ENCODE measurements around the gene UNK. TPM values are rescaled to one million over a fixed set of nuclear protein-coding genes. Genes with fewer than 3 reads are reported as not detected.

The UNK gene
- total RNA-seq, 1 experiment from 2014 or later, result 32.1 TPM

GRCh38 chr17:75783803-75784472 is 668 bp upstream of the UNK start:
- in situ Hi-C loops (cut with HindIII; ENCODE audit: low pct_unique_long_range_greater_than_20kb, low sequenced_read_pairs) (no loop called here), intact Hi-C loops (cut with micrococcal nuclease; ENCODE audit: unreplicated experiment) (no loop called here)
- BruUV-seq (replicated peaks), result no TSS peak
- no peaks in the 10 kb centered on the region for H3K9me3 ChIP-seq (ENCODE audit: control insufficient read depth, insufficient read depth, low read depth, low read length)
- ChIA-PET POLR2A (interaction anchor here (0.5 kb wide), 2 partner anchors 23 to 182 kb away, joined by 5 to 11 read pairs; no protein-coding TSS in a partner anchor), CTCF (interaction anchor here (0.6 to 1.2 kb wide), 5 partner anchors 21 to 183 kb away, joined by 3 to 7 read pairs (median 4); no protein-coding TSS in a partner anchor)
- H3K4me1 ChIP-seq (ENCODE audit: control insufficient read depth, insufficient read depth, low read length), result peaks cover 44% of the 10 kb centered on the region
- DNase-seq (ENCODE audit: low read depth, low spot score), result no peak
- peak; percentile 5 for ATAC-seq
- peak overlapping the region; percentile 59 to 76 for H3K4me3 ChIP-seq (ENCODE audit: low read depth in 2 of 2, low read length in 2 of 2)
- H3K27ac ChIP-seq (ENCODE audit: low read length), result peak overlapping the region; percentile 100
- no peaks in the 10 kb centered on the region for H3K27me3 ChIP-seq (ENCODE audit: control insufficient read depth, insufficient read depth, low read length)
- H3K36me3 ChIP-seq (ENCODE audit: control insufficient read depth, insufficient read depth, low read length), result peaks cover 5% of the 10 kb centered on the region; the same call in 1 of the 2 replicates
- TF ChIP-seq TCF7L2 (IDR thresholded peaks at IDR 0.05; ENCODE audit: low read depth, low read length) (no peak), POLR2AphosphoS5 (IDR thresholded peaks at IDR 0.05; ENCODE audit: low read depth, low read length) (no peak), REST (IDR thresholded peaks at IDR 0.05; ENCODE audit: insufficient read depth in 1 of 2, low read depth in 2 of 2, low read length in 1 of 2) (no peak), CTCF (IDR thresholded peaks at IDR 0.05) (no peak), SIN3A (IDR thresholded peaks at IDR 0.05; ENCODE audit: borderline replicate concordance, insufficient read depth, low read depth, low read length) (no peak)

GRCh38 chr17:75785016-75785890 is 647 bp downstream of the UNK start:
- POLR2A ChIA-PET, result interaction anchor here (0.5 kb wide), 1 partner anchor 21 kb away, joined by 3 read pairs; no protein-coding TSS in a partner anchor
- CTCF ChIA-PET, result interaction anchor here (0.6 to 0.8 kb wide), 3 partner anchors 23 to 90 kb away, joined by 3 to 7 read pairs (median 3); no protein-coding TSS in a partner anchor
- in situ Hi-C loops (cut with HindIII; ENCODE audit: low pct_unique_long_range_greater_than_20kb, low sequenced_read_pairs), result no loop called here
- H3K27me3 ChIP-seq (ENCODE audit: control insufficient read depth, insufficient read depth, low read length), result no peaks in the 10 kb centered on the region
- ATAC-seq (peak; percentile 87), DNase-seq (ENCODE audit: low read depth, low spot score) (no peak)
- peak overlapping the region; percentile 100 for H3K27ac ChIP-seq (ENCODE audit: low read length)
- TF ChIP-seq TCF7L2 (IDR thresholded peaks at IDR 0.05; ENCODE audit: low read depth, low read length) (no peak), REST (IDR thresholded peaks at IDR 0.05; ENCODE audit: insufficient read depth in 1 of 2, low read depth in 2 of 2, low read length in 1 of 2) (0 out of 4 replicates have a peak, but pooled peaks of 1 of the 2 experiments have one; percentile 16), POLR2AphosphoS5 (IDR thresholded peaks at IDR 0.05; ENCODE audit: low read depth, low read length) (peak; percentile 90), CTCF (IDR thresholded peaks at IDR 0.05) (no peak), SIN3A (IDR thresholded peaks at IDR 0.05; ENCODE audit: borderline replicate concordance, insufficient read depth, low read depth, low read length) (peak; percentile 77; the same call in 1 of the 2 replicates)
- intact Hi-C loops (cut with micrococcal nuclease; ENCODE audit: unreplicated experiment), result no loop called here
- no peaks in the 10 kb centered on the region for H3K9me3 ChIP-seq (ENCODE audit: control insufficient read depth, insufficient read depth, low read depth, low read length)
- peak overlapping the region; percentile 59 to 76 for H3K4me3 ChIP-seq (ENCODE audit: low read depth in 2 of 2, low read length in 2 of 2)
- BruUV-seq (replicated peaks), result TSS peak; percentile 78
- no peaks in the 10 kb centered on the region; the same call in 1 of the 2 replicates for H3K36me3 ChIP-seq (ENCODE audit: control insufficient read depth, insufficient read depth, low read length)
- H3K4me1 ChIP-seq (ENCODE audit: control insufficient read depth, insufficient read depth, low read length), result peaks cover 40% of the 10 kb centered on the region

All from Panc1 (cell line).